Neural crest cell (in vitro differentiated cells): ENCODE results near the gene SRMS. TPM values are rescaled to one million over a fixed set of nuclear protein-coding genes. Genes with fewer than 3 reads are reported as not detected.

Experiments
- DNase-seq: peaks from one replicate; pipeline ENCODE4 v3.0.0; 2021; ENCODE audit warnings: low read depth, mixed read lengths, low spot score
- H3K27ac Mint-ChIP-seq: one replicate; pipeline ENCODE4 v1.8.0; 2021; ENCODE audit warnings: mild to moderate bottlenecking, mixed read lengths; ENCODE audit not compliant: unreplicated experiment
- H3K27me3 Mint-ChIP-seq: 2 replicates; pipeline ENCODE4 v1.8.0; 2021; ENCODE audit warnings: low read depth, mild to moderate bottlenecking, mixed read lengths
- H3K36me3 Mint-ChIP-seq: 2 replicates; pipeline ENCODE4 v1.8.0; 2021; ENCODE audit warnings: low read depth, mild to moderate bottlenecking, mixed read lengths
- H3K4me1 Mint-ChIP-seq: 2 replicates; pipeline ENCODE4 v1.8.0; 2021; ENCODE audit warnings: mixed read lengths
- H3K4me3 Mint-ChIP-seq: one replicate; pipeline ENCODE4 v1.8.0; 2021; ENCODE audit warnings: mild to moderate bottlenecking, mixed read lengths
- H3K9me3 Mint-ChIP-seq: 2 replicates; pipeline ENCODE4 v1.8.0; 2021; ENCODE audit warnings: mixed read lengths
- CTCF ChIP-seq: fragments of 200-600 bp; sonication (generic); conservative IDR thresholded peaks from 2 replicates; pipeline ENCODE4 v1.5.0; 2021; ENCODE audit warnings: antibody characterized with exemption, mild to moderate bottlenecking
- total RNA-seq: library from RNA; stranded (reverse); gene quantifications from 2 replicates; pipeline ENCODE4 v1.2.1, GENCODE V29; 2021

The SRMS gene
- total RNA-seq, 1 donor from 2014 or later = not detected

GRCh38 chr20:63497138-63497945, 50.2 kb downstream of the SRMS start:
- TF ChIP-seq CTCF = no peak
- no peak overlapping the region for H3K27ac Mint-ChIP-seq
- peaks cover 4% of the 10 kb centered on the region for H3K9me3 Mint-ChIP-seq
- no peaks in the 10 kb centered on the region for H3K36me3 Mint-ChIP-seq
- no peak for DNase-seq
- no peaks in the 10 kb centered on the region for H3K4me1 Mint-ChIP-seq
- peaks cover 41% of the 10 kb centered on the region for H3K27me3 Mint-ChIP-seq
- H3K4me3 Mint-ChIP-seq = no peak overlapping the region

GRCh38 chr20:63496596-63497120, 50.9 kb downstream of the SRMS start:
- Mint-ChIP-seq H3K27me3 (peaks cover 41% of the 10 kb centered on the region), H3K27ac (no peak overlapping the region), H3K4me1 (no peaks in the 10 kb centered on the region), H3K4me3 (no peak overlapping the region), H3K9me3 (peaks cover 6% of the 10 kb centered on the region), H3K36me3 (no peaks in the 10 kb centered on the region)
- no peak for TF ChIP-seq CTCF
- no peak for DNase-seq

DNA sequence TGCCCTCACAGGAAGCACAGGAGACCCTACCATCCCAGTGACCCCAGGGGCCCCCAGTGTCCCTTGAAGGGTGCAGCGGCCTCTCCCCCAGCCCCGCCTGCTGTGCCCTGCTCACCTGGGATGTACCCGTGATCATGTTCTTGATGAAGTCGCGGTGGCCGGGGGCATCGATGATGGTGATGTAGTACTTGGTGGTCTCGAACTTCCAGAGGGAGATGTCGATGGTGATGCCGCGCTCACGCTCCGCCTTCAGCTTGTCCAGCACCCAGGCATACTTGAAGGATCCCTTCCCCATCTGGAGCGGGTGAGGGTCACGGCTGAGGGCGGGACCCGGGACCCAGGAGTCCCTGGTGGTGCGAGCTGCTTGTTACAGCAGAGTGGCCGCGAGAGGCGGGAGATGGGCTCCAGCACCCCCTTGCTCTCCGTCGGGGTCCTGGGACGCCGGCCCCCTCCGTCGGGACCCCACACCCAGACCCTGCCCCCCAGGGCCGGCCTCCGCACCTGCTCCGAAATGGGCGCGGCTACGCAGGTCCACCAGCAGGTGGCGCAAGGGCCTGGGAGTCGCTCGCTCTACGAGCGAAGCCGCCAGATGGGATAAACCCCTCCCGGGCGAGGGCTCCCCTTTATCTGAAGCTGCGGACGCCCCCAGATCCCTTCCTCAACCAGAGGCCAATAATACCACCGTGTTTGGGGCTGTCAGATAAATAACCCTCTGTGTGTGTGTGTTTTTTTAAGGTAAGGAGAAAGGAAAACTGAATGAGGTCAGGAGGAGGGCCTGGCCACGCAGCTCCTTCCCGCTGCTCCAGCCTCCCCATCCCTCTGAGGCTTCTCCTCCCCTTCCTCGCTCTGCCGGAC, 51.6 kb downstream of the SRMS start:
- Mint-ChIP-seq H3K9me3 (peaks cover 6% of the 10 kb centered on the region), H3K4me3 (peak overlapping the region; percentile 57), H3K27ac (no peak overlapping the region), H3K27me3 (peaks cover 41% of the 10 kb centered on the region), H3K4me1 (no peaks in the 10 kb centered on the region), H3K36me3 (no peaks in the 10 kb centered on the region)
- DNase-seq = peak; percentile 77
- peak; percentile 96 for TF ChIP-seq CTCF

DNA sequence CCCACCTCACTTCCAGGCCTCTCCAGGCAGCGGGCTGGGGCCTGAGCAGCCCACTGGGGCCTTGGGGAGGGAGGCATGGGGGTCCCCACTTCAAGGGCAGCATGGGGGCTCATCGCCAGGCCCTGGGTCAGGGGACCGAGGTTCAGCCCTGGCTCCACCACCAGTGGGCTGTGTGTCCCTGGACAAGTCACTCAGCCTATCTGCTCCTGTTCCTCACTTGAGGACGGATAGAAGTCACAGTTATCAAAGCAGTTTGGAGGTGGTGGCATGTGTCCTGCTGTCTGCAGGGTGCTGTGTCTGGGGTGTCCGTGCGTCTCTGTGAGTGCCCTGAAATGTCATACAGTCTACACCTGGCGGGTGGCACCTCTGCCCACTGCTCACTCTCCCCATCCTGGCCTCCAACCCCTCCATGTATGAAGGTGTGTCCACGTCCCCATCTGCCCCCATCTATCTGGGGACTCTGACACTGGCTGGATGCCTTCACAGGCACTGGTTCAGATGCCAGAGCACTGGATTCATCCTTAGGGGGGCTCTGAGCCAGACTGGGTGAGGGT, 52.3 kb downstream of the SRMS start:
- Mint-ChIP-seq H3K4me3 (no peak overlapping the region), H3K27me3 (peaks cover 40% of the 10 kb centered on the region)
- no peak for DNase-seq

More for the DNA sequence above, 52.3 kb downstream of the SRMS start:
- no peaks in the 10 kb centered on the region for H3K4me1 Mint-ChIP-seq
- H3K36me3 Mint-ChIP-seq = no peaks in the 10 kb centered on the region
- H3K27ac Mint-ChIP-seq = no peak overlapping the region
- peaks cover 6% of the 10 kb centered on the region for H3K9me3 Mint-ChIP-seq
- TF ChIP-seq CTCF = no peak
